Progenitor cell of endocrine pancreas (in vitro differentiated cells): ENCODE data around the gene CUL4A. TPM values are rescaled to one million over a fixed set of nuclear protein-coding genes. Genes with fewer than 3 reads are reported as not detected.
"Not testable (repeated sequence)": the region's sequence is repeated elsewhere in the genome, so short reads cannot be mapped to it uniquely, and the experiment has no call there.

Experiments
- DNase-seq: peaks from one replicate; pipeline ENCODE4 v3.0.0; 2021; ENCODE audit warnings: low spot score; ENCODE audit not compliant: unreplicated experiment
- H3K27ac Mint-ChIP-seq: 2 replicates; pipeline ENCODE4 v1.8.0; 2021; ENCODE audit warnings: mild to moderate bottlenecking, moderate library complexity, mixed read lengths
- H3K27me3 Mint-ChIP-seq: 2 replicates; pipeline ENCODE4 v1.8.0; 2021; ENCODE audit warnings: mixed read lengths
- H3K36me3 Mint-ChIP-seq: 2 replicates; pipeline ENCODE4 v1.8.0; 2022; ENCODE audit warnings: mixed read lengths; ENCODE audit not compliant: insufficient read depth
- H3K4me1 Mint-ChIP-seq: 2 replicates; pipeline ENCODE4 v1.8.0; 2021; ENCODE audit warnings: low read depth, mixed read lengths
- H3K4me3 Mint-ChIP-seq: 2 replicates; pipeline ENCODE4 v1.8.0; 2021; ENCODE audit warnings: low read depth, mild to moderate bottlenecking, moderate library complexity, mixed read lengths
- H3K9me3 Mint-ChIP-seq: 2 replicates; pipeline ENCODE4 v1.8.0; 2021; ENCODE audit warnings: low read depth, mixed read lengths
- microRNA-seq: library from miRNA; unstranded; fragments of <30 nt; microRNA quantifications from one replicate; pipeline ENCODE4 v1.1.0, GENCODE V29; 2020; ENCODE audit warnings: borderline number of aligned reads; ENCODE audit not compliant: unreplicated experiment
- total RNA-seq: library from RNA; stranded (reverse); gene quantifications from 2 replicates; pipeline ENCODE4 v1.2.1, GENCODE V29; 2021
- TF ChIP-seq, protein P1 (sequence below): fragments of 200-600 bp; sonication (generic); IDR thresholded peaks from one replicate; pipeline ENCODE4 v1.5.0; 2021; ENCODE audit warnings: antibody characterized with exemption, mild to moderate bottlenecking; ENCODE audit not compliant: unreplicated experiment

Gene CUL4A
- total RNA-seq, 1 donor from 2014 or later = 77.1 TPM

DNA sequence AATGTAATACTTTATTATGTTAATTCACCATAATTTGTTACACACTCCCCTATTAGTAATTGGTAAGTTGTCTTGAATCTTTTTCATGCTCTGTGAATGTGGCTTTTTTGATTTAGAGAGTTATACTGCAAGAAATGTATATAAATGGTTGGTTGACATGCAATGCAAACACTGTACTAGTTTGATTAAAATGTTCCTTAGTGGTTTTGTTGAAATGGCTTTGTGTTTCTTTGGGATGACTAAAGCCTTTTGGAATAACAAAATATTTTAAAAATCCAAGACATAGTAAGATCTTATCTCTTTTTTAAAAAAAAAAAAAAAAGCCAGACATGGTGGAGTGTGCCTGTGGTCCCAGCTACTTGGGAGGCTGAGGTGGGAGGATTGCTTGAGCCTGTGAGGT lies 98.1 kb downstream of the CUL4A start:
- Mint-ChIP-seq H3K4me3 (no peak overlapping the region), H3K27ac (no peak overlapping the region), H3K27me3 (no peaks in the 10 kb centered on the region), H3K4me1 (peaks cover 1% of the 10 kb centered on the region), H3K9me3 (no peaks in the 10 kb centered on the region), H3K36me3 (peaks cover 9% of the 10 kb centered on the region)
- DNase-seq = no peak
- TF ChIP-seq, protein P1, sequence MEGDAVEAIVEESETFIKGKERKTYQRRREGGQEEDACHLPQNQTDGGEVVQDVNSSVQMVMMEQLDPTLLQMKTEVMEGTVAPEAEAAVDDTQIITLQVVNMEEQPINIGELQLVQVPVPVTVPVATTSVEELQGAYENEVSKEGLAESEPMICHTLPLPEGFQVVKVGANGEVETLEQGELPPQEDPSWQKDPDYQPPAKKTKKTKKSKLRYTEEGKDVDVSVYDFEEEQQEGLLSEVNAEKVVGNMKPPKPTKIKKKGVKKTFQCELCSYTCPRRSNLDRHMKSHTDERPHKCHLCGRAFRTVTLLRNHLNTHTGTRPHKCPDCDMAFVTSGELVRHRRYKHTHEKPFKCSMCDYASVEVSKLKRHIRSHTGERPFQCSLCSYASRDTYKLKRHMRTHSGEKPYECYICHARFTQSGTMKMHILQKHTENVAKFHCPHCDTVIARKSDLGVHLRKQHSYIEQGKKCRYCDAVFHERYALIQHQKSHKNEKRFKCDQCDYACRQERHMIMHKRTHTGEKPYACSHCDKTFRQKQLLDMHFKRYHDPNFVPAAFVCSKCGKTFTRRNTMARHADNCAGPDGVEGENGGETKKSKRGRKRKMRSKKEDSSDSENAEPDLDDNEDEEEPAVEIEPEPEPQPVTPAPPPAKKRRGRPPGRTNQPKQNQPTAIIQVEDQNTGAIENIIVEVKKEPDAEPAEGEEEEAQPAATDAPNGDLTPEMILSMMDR = no peak

DNA sequence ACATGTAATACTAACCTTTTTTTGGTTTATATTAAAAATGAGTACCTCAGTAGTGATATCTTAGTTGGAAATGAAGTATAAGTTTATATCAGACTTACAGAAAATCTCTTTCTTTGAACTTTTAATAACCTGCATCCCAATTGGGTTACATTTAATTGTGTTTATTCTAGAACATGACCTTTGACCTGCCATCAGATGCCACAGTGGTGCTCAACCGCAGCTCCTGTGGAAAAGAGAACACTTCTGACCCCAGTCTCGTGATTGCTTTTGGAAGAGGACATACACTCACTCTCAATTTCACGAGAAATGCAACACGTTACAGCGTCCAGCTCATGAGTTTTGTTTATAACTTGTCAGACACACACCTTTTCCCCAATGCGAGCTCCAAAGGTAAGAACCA lies 100.1 kb downstream of the CUL4A start:
- TF ChIP-seq, protein P1 = no peak
- Mint-ChIP-seq H3K4me1 (peaks cover 1% of the 10 kb centered on the region), H3K27me3 (no peaks in the 10 kb centered on the region), H3K36me3 (peaks cover 11% of the 10 kb centered on the region), H3K4me3 (no peak overlapping the region), H3K9me3 (no peaks in the 10 kb centered on the region), H3K27ac (no peak overlapping the region)
- DNase-seq = no peak

DNA sequence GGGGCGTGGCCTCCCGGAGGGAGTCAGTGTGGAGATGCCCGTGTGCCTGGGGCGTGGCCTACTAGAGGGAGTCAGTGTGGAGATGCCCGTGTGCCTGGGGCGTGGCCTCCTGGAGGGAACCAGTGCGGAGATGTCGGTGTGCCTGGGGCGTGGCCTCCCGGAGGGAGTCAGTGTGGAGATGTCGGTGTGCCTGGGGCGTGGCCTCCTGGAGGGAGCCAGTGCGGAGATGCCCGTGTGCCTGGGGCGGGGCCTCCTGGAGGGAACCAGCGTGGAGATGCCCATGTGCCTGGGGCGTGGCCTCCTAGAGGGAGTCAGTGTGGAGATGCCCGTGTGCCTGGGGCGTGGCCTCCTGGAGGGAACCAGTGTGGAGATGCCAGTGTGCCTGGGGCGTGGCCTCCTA lies 104.7 kb downstream of the CUL4A start:
- not testable (repeated sequence) for H3K4me3 Mint-ChIP-seq

DNA sequence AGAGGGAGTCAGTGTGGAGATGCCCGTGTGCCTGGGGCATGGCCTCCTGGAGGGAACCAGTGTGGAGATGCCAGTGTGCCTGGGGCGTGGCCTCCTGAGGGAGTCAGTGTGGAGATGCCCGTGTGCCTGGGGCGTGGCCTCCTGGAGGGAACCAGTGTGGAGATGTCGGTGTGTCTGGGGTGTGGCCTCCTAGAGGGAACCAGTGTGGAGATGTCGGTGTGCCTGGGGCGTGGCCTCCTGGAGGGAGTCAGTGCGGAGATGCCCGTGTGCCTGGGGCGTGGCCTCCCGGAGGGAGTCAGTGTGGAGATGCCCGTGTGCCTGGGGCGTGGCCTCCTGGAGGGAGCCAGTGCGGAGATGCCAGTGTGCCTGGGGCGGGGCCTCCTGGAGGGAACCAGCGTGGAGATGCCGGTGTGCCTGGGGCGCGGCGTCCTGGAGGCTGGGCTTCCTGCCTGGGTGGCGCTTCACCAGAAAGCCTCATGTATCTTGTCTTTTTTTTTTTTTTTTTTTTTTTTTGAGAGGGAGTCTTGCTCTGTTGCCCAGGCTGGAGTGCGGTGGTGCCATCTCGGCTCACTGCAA lies 105.6 kb downstream of the CUL4A start:
- H3K27ac Mint-ChIP-seq, H3K9me3 Mint-ChIP-seq, DNase-seq, H3K4me1 Mint-ChIP-seq, H3K27me3 Mint-ChIP-seq, H3K4me3 Mint-ChIP-seq, H3K36me3 Mint-ChIP-seq: not testable (repeated sequence)

More for the DNA sequence above, 104.7 kb downstream of the CUL4A start:
- not testable (repeated sequence) for H3K4me1 Mint-ChIP-seq, H3K27me3 Mint-ChIP-seq, H3K27ac Mint-ChIP-seq, H3K9me3 Mint-ChIP-seq, DNase-seq
- peaks cover 10% of the 10 kb centered on the region for H3K36me3 Mint-ChIP-seq

DNA sequence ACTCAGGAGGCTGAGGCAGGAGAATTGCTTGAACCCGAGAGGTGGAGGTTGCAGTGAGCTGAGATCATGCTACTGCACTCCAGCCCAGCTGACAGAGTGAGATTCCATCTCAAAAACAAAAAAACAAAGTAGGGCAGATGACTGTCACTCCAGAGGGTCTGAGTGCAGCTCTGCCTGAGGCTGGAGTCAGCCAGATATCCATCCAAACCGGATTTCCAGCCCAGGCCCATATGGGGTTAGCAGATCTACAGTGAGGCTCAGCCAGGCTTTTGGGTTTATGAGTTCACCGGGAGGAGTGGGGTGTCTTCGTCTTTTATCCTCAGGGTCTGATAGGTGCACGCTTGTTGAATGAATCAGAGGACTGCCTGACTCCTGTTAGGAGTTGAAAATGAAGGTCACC lies 106.6 kb downstream of the CUL4A start:
- H3K4me3 Mint-ChIP-seq = no peak overlapping the region
- H3K36me3 Mint-ChIP-seq = peaks cover 11% of the 10 kb centered on the region
- H3K27me3 Mint-ChIP-seq = no peaks in the 10 kb centered on the region
- H3K9me3 Mint-ChIP-seq = no peaks in the 10 kb centered on the region
- TF ChIP-seq, protein P1 = no peak
- DNase-seq = no peak
- H3K4me1 Mint-ChIP-seq = no peaks in the 10 kb centered on the region
- H3K27ac Mint-ChIP-seq = no peak overlapping the region

Small RNAs within 50 kb of the gene (microRNA-seq; reads per million reads assigned to microRNA genes)
- gene MIR8075 = not detected

Other genes starting within 250 kb of the CUL4A start
- gene MCF2L, start 240.4 kb upstream of the CUL4A start, total RNA-seq = 82.6 and 90.0 TPM in 2 replicates
- 5.7 and 7.3 TPM in 2 replicates for gene F7, start 103.8 kb upstream of the CUL4A start, total RNA-seq
- gene F10, start 86.8 kb upstream of the CUL4A start, total RNA-seq = 29.7 and 30.2 TPM in 2 replicates
- gene PROZ, start 51.0 kb upstream of the CUL4A start, total RNA-seq = not detected in 2 replicates
- gene PCID2, start 944 bp upstream of the CUL4A start, total RNA-seq = 52.1 and 58.7 TPM in 2 replicates
- 107 and 111 TPM in 2 replicates for gene LAMP1, start 87.6 kb downstream of the CUL4A start, total RNA-seq
- 22.6 and 26.1 TPM in 2 replicates for gene GRTP1, start 154.5 kb downstream of the CUL4A start, total RNA-seq
- gene ADPRHL1, start 243.9 kb downstream of the CUL4A start, total RNA-seq = 5.2 and 6.8 TPM in 2 replicates